Erythroblast (primary cell): ENCODE data around the gene CCDC40.

ENCODE experiments used
- GATA1 ChIP-seq: IDR thresholded peaks from 2 replicates; pipeline ENCODE4 v1.6.1; 2011; ENCODE audit warnings: low read depth, mild to moderate bottlenecking, control low read depth, low read length, moderate library complexity
- POLR2A ChIP-seq: IDR thresholded peaks from 2 replicates; pipeline ENCODE4 v1.6.1; 2011; ENCODE audit warnings: mild to moderate bottlenecking, low read length

- TF ChIP-seq POLR2A: no peak
- TF ChIP-seq GATA1: no peak
Measured at GRCh38 chr17:80072410-80072809, 36.0 kb downstream of the CCDC40 start.
